ENCODE data around the gene STS. TPM values are rescaled to one million over a fixed set of nuclear protein-coding genes. Genes with fewer than 3 reads are reported as not detected.

Gene STS
- polyA plus RNA-seq, 1 donor from 2014 or later, result 2.8 TPM

DNA sequence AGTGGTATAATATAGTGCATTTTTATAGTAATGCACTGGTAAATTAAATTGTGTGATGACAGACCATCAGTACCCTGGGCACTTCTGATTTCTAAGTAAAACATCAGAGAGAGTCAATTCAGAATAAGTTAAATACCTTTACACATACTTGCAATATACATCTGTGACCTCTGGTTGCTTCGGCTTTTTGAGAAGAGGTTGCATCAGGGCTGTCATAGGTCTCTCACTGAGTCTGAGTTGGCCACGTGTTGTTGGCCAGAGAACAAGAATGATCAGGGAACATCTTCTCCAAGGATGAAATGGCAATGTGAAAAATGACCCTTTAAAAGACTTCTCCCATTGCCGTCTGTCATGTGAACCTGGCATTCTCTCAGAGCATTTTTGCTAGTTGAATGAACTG lies 37.3 kb downstream of the STS start:
- Mint-ChIP-seq H3K36me3 (peaks cover 7% of the 10 kb centered on the region), H3K9me3 (no peaks in the 10 kb centered on the region), H3K4me3 (no peak overlapping the region), H3K4me1 (no peaks in the 10 kb centered on the region), H3K27me3 (no peaks in the 10 kb centered on the region), H3K27ac (no peak overlapping the region)

DNA sequence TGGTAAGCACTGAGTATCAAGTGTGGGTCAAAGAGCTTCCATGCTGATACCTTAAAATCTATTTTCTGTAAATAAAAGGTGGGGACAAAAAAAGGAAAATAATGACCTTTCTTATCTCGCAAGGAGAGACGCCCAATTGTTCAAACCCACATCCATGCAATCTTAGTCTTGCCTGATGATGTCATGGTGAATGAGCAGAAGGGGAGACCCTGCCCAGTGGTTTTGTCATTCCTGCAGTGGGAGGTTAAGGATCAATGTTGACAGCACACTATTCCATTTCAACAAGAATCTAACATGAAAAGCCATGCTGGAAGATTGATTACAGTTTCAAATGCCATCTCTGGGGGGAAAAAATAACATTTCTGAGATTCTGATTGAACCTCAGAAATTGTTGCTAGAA lies 41.2 kb downstream of the STS start:
- H3K9me3 Mint-ChIP-seq, result no peaks in the 10 kb centered on the region
- no peak overlapping the region for H3K4me3 Mint-ChIP-seq
- peaks cover 7% of the 10 kb centered on the region for H3K36me3 Mint-ChIP-seq
- no peaks in the 10 kb centered on the region for H3K27me3 Mint-ChIP-seq
- H3K4me1 Mint-ChIP-seq, result peaks cover 0 to 5% (median 0%) of the 10 kb centered on the region in 3 donors
- H3K27ac Mint-ChIP-seq, result no peak overlapping the region

DNA sequence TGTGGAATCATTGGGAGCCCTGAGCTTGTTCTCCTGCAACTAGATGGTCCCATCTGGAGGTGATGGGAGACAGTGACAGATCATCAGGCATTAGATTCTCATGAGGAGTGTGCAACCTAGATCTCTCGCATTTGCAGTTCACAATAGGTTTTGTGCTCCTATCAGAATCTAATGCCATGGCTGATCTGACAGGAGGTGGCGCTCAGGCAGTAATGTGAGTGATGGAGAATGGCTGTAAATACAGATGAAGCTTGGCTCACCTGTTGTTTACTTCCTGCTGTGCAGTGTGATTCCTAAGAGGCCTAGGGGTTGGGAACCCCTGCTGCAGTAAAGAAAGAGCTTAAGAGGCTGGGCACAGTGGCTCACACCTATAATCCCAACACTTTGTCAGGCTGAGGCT lies 42.6 kb downstream of the STS start:
- H3K27me3 Mint-ChIP-seq, result no peaks in the 10 kb centered on the region
- H3K36me3 Mint-ChIP-seq, result peaks cover 10% of the 10 kb centered on the region
- H3K4me1 Mint-ChIP-seq, result peaks cover 0 to 5% (median 0%) of the 10 kb centered on the region in 3 donors
- no peak overlapping the region for H3K4me3 Mint-ChIP-seq
- H3K27ac Mint-ChIP-seq, result no peak overlapping the region
- no peaks in the 10 kb centered on the region for H3K9me3 Mint-ChIP-seq

DNA sequence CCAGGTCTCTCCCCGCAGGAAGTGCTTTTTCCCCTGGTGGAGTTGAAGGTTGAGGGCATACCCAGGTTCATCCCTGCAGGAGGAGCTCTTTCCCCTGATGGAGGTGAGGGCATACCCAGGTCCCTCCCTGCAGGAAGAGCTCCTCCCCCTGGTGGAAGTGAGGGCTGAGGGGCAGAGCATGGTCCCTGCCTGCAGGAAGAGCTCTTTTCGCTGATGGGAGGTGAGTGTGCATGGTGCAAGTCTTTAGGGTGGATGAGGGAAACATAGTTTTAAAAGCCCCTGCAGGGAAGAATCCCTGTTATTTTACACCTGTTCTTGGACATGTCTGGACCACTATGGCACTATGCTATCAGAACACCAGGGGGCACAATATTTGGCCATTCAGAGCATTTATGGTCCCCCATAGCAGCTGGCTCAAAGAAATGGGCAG lies 44.2 kb downstream of the STS start:
- Mint-ChIP-seq H3K27ac (no peak overlapping the region), H3K36me3 (peaks cover 10% of the 10 kb centered on the region), H3K27me3 (no peaks in the 10 kb centered on the region), H3K9me3 (no peaks in the 10 kb centered on the region), H3K4me3 (no peak overlapping the region), H3K4me1 (peaks cover 0 to 7% (median 0%) of the 10 kb centered on the region in 3 donors)

DNA sequence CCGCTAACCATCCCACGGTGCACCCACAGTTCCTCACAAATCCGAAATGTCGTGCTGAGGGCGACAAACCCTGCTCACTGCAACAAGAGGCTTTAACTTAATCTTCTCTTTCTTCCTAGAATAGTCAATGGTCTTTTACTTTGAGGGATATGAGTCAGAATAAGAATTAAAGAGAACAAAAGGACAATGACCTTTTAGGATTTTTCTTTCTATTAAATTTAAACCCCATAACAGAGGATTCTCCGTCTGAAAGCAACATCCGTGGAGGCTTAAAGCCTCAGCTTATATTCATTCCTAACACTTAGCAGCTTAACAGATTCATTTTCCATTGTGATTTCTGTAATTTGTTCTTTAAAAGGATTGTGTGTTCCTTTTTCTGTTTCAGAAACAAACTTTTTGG lies 45.4 kb downstream of the STS start:
- peaks cover 10% of the 10 kb centered on the region for H3K36me3 Mint-ChIP-seq
- H3K4me3 Mint-ChIP-seq, result no peak overlapping the region
- peaks cover 0 to 7% (median 0%) of the 10 kb centered on the region in 3 donors for H3K4me1 Mint-ChIP-seq

DNA sequence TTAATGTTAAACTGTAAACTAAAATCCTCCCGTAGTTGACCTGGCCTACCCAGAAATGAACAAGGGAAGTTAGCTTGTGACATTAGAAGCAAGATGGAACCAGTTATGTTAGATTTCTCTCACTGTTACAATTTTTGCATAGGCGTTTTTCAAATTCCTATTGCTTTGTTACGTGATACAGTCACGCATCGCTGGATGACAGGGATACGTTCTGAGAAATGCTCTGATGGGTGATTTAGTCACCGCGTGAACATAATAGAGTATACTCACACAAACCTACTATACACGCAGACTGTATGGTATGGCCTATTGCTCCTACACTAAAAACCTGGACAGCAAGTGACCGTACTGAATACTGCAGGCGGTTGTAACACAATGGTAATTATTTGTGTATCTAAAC lies 47.1 kb downstream of the STS start:
- Mint-ChIP-seq H3K4me3 (no peak overlapping the region), H3K27me3 (no peaks in the 10 kb centered on the region), H3K9me3 (no peaks in the 10 kb centered on the region), H3K36me3 (peaks cover 10% of the 10 kb centered on the region), H3K4me1 (peaks cover 0 to 8% (median 0%) of the 10 kb centered on the region in 3 donors), H3K27ac (no peak overlapping the region)

More for the DNA sequence above, 45.4 kb downstream of the STS start:
- Mint-ChIP-seq H3K27ac (no peak overlapping the region), H3K9me3 (no peaks in the 10 kb centered on the region), H3K27me3 (no peaks in the 10 kb centered on the region)

Other genes with a start within 250 kb of the STS start
- gene PUDP, start 441 bp downstream of the STS start, polyA plus RNA-seq, result 13.0 TPM

Measured in IgD-negative memory B cell (primary cell).